ENCODE results near the gene WDFY4. TPM values are rescaled to one million over a fixed set of nuclear protein-coding genes. Genes with fewer than 3 reads are reported as not detected.

The WDFY4 gene
- total RNA-seq, 1 experiment from 2014 or later: not detected

DNA sequence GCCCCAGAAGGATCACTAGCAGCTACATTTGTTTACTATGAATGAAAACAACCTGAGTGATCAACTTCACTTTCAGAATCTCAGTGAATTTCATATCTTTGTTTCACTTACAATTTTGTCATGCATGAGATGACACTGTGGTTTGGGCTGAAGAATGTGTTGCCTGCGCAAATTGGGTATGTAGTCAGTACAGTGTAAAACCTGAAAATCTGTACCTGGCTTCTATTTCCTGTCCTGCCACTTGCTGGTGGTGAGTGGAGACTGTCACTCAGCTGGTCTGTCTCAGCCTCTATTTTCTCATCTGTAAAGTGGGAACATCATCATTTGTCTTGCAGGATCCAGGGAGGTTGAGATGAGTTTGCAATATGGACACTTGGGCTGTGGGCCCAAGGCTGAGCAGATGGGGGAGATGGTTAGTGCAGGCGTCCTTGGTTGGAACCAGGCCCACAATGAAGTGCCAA lies 118.0 kb downstream of the WDFY4 start:
- Histone ChIP-seq H3K4me1 (ENCODE audit: insufficient read depth, low read length) (no peaks in the 10 kb centered on the region), H3K79me2 (ENCODE audit: insufficient read depth, low read length) (no peaks in the 10 kb centered on the region), H3K4ac (ENCODE audit: low read depth, low read length) (no peak overlapping the region), H2AFZ (ENCODE audit: low read length) (no peak overlapping the region), H3K4me2 (ENCODE audit: insufficient read depth, insufficient read length, low read length) (no peak overlapping the region), H2BK12ac (ENCODE audit: insufficient read length, low read depth, low read length) (no peak overlapping the region), H4K91ac (ENCODE audit: insufficient read length, low read depth, low read length) (no peak overlapping the region), H3K23ac (ENCODE audit: insufficient read length, low read depth, low read length) (no peak overlapping the region), H2BK120ac (ENCODE audit: low read depth, low read length, poor library complexity, severe bottlenecking) (no peak overlapping the region), H2BK20ac (ENCODE audit: low read depth, low read length, poor library complexity, severe bottlenecking) (no peak overlapping the region), H3K56ac (ENCODE audit: insufficient read length, low read depth, low read length) (no peak overlapping the region), H4K20me1 (ENCODE audit: control insufficient read depth, insufficient read depth, insufficient read length) (no peaks in the 10 kb centered on the region), H3K9me3 (ENCODE audit: control insufficient read depth, low read depth, low read length) (no peaks in the 10 kb centered on the region), H3K23me2 (ENCODE audit: insufficient read length, low read depth, low read length, poor library complexity, severe bottlenecking) (no peaks in the 10 kb centered on the region), H3K9ac (ENCODE audit: extremely low read depth, insufficient read length, low read length) (no peak overlapping the region), H2BK15ac (ENCODE audit: low read depth, low read length) (no peak overlapping the region), H4K8ac (replicated peaks; ENCODE audit: insufficient read length, low read depth, low read length) (no peak overlapping the region), H2AK5ac (ENCODE audit: insufficient read length, low read length) (no peak overlapping the region), H3K27ac (ENCODE audit: insufficient read length, low read depth, low read length) (no peak overlapping the region), H4K5ac (ENCODE audit: insufficient read length, low read depth, low read length) (no peak overlapping the region), H3K14ac (ENCODE audit: insufficient read depth, low read length) (no peak overlapping the region), H3T11ph (ENCODE audit: low read length) (no peak overlapping the region), H2BK5ac (ENCODE audit: insufficient read length, low read length) (no peak overlapping the region), H3K27me3 (ENCODE audit: insufficient read depth, low read length) (no peaks in the 10 kb centered on the region), H3K18ac (ENCODE audit: insufficient read length, low read depth, low read length) (no peak overlapping the region), H3K79me1 (ENCODE audit: insufficient read depth, low read depth, low read length, poor library complexity, severe bottlenecking) (no peaks in the 10 kb centered on the region)
- H3K27me3 Mint-ChIP-seq (ENCODE audit: low read depth): peaks cover 7% of the 10 kb centered on the region
- DNase-seq: no peak
- H3K4me1 Mint-ChIP-seq: peaks cover 15 to 26% of the 10 kb centered on the region in 2 experiments
- 0 out of 5 replicates have a peak, but pooled peaks cover 0 to 3% of the 10 kb centered on the region in 2 experiments for H3K9me3 Mint-ChIP-seq
- TF ChIP-seq, protein P1, sequence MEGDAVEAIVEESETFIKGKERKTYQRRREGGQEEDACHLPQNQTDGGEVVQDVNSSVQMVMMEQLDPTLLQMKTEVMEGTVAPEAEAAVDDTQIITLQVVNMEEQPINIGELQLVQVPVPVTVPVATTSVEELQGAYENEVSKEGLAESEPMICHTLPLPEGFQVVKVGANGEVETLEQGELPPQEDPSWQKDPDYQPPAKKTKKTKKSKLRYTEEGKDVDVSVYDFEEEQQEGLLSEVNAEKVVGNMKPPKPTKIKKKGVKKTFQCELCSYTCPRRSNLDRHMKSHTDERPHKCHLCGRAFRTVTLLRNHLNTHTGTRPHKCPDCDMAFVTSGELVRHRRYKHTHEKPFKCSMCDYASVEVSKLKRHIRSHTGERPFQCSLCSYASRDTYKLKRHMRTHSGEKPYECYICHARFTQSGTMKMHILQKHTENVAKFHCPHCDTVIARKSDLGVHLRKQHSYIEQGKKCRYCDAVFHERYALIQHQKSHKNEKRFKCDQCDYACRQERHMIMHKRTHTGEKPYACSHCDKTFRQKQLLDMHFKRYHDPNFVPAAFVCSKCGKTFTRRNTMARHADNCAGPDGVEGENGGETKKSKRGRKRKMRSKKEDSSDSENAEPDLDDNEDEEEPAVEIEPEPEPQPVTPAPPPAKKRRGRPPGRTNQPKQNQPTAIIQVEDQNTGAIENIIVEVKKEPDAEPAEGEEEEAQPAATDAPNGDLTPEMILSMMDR (conservative IDR thresholded peaks at IDR 0.05): no peak
- H3K27ac Mint-ChIP-seq: no peak overlapping the region
- H3K36me3 Mint-ChIP-seq (ENCODE audit: insufficient read depth in 1 of 3, low read depth in 3 of 3): peaks cover 0 to 4% (median 0%) of the 10 kb centered on the region in 3 experiments; a peak in 2 of 7 replicates
- WGBS (ENCODE audit: extremely low coverage, insufficient read length, low lambda C conversion rate): no CpG with 5 or more reads among the region's 2 CpGs
- no peak overlapping the region for H3K4me3 Mint-ChIP-seq

Measured in H9 (cell line).